ENCODE data around the gene THRB.

The THRB gene

DNA sequence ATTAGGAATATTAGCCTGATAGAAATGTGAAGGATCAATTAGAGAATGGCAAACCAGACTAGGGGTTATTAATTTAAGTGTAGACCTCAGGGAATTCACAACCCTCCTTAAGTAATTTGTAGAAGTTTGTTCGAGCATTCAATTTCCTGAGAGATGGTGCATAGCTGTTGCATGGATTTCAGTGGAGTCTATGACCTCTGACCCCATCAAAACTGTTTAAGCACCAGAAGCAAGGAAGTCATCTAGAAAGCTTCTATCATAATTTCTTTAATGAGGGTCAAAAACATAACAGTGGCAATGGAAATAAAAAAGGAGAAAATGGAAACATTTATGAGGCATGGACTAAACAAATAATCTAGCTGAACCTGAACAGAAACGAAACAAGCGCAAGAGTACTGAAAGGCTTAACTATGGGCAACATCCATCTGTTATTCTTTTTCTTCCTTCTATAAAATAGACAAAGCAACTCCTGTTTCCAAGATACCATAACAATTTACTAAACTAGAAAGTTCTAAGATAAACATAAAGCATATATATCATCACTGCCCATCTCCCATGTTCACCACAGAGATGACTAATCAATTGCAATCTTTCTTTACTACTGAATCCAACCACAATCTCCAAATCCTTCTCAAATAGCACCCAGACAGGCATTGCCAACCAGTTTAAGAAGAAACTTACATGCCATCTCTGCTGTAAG is 151.4 kb downstream of the THRB start:
- no peak for DNase-seq

DNA sequence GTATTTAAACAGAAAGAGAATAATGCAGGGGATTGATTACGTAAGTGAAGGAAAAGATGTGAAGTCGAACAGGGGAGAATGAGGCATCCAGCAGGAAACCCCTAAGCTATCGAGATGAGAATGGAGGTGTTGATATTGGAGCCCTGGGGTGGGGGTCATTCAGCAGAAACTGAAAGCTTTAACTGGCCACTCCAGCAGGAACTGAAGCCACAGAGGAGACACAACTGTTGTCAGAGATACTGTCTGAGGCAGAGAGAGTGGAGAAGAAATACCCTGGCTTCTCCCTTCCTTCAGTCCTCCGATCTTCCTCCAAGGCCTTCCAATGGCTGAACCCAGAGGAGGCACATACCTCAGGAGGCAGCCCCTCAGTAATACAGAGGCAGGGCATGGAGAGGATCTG is 152.4 kb downstream of the THRB start:
- no peak for DNase-seq

DNA sequence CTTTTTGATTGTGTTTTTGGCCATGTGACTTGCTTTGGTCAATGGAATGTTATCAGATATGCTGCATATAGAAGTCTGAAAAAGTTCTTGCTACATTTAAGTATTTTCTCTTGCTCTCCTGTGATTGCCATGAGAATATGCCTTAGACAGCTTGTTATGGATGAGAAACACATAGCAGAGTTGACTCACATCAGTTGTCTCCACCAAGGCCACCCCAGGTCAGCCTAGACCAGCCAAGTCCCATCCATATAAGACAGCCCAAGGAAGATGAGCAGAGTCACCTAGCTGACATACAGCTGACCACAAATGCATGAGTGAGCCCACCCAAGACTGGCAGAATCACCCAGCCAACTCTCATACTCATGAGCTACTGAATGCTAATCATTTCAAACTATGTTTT is 153.0 kb downstream of the THRB start:
- no peak for DNase-seq

DNA sequence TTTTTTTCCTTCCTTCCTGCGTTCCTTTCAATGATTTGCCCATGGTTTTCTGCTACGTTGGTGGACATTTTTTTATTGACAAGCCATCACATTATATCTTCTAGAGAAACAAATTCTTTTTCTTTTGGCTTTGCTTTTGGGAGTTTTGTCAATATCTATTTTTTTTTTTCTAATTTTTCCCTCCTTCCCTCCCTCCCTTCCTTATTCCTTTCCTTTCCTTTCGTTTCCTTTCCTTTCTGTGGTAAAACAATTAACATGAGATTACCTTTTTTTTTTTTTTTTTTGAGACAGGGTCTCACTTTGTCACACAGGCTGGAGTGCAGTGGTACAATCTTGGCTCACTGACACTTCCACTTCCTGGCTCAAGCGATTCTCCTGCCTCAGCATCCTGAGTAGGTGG is 153.7 kb downstream of the THRB start:
- no peak for DNase-seq

DNA sequence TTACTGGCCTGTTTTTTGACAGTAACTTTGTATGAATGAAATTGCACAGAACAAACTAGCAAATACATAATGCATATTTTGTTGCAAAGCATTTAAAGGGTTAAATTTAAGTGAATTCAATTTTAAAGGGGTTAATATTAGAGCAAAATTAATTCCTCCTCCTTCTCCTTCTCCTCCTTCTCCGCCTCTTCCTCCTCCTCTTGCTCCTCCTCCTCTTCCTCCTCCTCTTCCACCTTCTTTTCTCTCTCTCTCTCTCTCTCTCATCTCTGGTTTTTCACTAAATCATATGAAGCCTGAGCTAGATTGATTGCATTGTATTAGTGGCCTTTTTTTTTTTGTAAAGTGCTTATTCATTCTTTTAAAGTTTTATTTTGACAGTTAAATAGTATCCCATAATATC is 154.5 kb downstream of the THRB start:
- DNase-seq, result no peak

DNA sequence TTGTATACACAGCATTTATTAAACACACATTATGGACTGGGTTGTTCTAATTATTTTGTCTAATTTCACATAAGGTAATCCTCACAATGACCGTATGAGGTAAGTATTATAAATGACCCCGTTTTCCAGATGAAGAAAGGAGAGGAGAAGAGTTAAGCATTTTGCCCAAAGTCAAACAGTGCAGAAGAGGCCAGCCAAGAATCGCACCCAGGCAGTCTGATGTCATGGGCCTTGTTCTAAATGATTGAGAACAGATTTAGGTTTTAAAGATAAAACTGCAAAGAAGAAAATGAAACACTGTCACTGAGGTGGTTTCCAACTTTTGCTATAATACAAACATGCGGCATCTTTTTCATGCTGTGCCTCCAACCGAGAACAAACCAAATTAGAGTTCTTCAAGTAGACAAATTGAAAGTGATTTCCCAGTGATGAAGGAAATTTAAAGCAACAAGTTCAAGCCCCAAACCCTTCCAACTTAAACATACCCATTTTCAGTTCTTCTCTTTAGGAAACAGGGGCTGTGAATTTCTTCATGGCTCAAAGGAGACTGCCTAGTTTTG is 155.3 kb downstream of the THRB start:
- DNase-seq, result no peak

DNA sequence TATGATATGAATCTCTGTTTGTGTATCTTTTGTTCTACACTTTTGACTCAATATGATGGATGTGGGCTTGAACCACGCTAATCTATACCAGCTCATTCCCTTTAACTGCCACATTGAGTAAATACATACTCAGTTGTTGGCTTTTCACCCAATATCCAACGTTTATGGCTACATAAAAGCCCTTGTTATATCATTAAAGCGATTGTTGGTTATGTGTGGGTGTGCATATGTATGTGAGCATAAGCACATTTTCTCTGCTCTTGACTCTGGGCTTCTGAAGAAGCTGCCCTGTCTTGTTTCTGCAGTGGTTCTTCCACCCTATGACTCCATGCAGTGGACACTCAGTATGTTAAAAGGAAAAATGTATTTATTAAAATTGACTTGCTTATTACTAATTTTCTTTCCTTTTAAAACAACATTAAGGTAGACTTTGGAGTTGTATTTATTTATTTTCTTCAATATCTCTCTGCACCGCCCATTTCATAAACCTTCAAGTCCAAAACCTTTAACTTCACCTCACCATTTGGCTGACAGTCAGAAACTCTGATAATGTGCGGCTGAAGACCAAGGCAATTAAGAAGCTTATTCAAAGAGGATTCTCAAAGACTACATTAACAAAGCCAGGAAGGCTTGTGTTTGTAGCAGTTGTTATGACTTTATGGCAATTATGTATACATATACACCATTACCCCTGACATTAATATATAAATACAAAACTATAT is 156.1 kb downstream of the THRB start:
- no peak for DNase-seq

DNA sequence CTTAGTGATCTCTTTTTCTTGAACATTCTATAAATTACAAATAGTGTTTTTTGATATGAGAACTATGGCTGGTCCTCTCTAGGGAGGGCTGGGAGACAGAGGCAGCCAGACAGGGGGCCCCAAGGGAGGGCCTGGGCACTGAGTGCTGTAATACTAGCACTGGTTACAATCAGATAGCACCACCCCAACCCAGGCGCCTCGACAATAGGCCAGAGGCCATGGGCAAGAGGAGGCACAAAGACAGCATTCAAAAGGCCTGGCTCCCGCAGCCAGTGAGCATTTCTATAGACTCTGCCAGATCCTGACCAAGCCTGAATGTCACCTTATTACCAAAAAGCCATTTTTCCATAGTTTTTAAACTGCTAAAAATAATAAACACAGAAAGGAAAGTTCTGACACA is 158.5 kb downstream of the THRB start:
- no peak for DNase-seq

DNA sequence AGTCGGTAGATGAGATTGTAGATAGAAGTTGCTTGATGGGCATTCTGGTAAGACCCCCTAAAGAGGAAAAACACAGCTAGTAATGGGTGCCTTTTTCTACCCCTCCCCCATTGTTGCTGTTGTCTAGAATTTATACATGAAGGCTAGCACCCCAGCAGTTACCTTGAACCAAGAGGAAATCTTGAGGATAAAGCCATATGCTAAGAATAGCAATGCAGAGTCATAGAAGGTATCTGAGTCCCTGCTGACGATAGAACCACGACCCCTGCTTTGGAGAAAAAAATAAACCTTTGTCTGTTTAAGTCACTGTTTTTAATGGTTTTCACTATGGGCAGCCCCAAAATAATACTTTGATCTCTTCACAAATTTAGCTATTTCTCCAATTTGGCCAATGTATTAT is 162.6 kb downstream of the THRB start:
- DNase-seq, result no peak

DNA sequence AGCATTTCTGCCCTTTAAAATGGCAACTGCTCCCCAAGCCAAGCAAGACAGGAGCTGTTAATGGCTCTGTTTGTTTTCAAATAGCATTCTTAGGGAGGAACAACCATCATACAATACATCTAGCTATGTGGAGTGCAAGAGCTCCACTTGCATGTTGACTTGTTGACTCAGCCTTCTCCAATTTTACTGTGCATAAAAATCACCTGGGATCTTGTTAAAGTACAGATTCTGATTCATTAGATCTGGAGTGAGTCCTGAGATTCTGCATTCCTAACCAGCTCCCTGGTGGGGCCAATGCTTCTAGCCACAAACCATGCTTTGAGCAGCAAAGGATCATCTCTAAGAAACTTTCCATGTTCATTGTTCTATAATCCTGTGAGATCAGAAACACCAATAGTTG is 171.4 kb downstream of the THRB start:
- DNase-seq, result no peak

DNA sequence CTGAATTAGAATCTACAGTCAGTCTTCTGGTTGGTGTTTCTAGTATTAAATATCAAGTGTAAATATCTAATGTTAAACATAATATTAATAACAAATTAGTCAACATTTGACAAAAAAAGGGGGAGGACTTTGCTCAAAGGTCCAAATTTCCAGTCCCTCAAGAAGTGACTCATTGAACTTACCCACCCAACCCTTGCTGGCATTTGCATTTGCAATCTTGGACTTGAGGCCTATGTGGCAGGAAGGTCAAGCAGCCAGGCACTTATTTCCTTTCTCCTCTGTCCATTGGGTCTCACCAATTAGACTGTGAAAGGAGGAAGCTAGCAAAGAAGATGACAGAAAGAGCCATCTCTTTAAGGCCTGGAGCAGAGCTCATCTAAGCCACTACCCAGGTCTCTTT is 174.0 kb downstream of the THRB start:
- no peak for DNase-seq

DNA sequence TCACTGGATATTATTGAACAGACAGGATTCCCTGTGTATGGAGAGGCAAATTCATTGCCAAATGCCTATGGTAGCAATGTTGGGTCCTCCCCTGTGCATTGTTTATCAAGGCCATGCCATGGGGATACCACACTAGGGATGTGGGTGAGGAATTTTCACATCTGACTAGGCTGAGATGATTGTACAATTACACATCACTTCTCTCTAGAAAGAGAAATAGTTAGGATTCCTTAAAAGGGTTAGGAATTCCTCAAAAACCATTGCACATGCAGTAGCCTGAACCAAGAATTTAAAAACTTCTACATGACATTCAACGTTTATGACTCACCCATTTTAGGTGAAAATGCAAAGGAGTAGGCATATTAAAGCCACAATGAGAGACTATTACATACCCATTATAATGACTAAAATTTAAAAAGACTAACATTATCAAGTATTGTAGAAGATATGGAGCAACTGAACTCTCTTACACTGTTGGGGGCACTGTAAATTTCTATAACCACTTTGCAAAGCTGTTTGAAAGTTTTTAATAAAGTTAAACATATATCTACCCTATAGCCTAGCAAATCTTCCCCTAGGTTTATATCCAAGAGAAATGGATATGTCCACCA is 175.9 kb downstream of the THRB start:
- DNase-seq, result no peak

DNA sequence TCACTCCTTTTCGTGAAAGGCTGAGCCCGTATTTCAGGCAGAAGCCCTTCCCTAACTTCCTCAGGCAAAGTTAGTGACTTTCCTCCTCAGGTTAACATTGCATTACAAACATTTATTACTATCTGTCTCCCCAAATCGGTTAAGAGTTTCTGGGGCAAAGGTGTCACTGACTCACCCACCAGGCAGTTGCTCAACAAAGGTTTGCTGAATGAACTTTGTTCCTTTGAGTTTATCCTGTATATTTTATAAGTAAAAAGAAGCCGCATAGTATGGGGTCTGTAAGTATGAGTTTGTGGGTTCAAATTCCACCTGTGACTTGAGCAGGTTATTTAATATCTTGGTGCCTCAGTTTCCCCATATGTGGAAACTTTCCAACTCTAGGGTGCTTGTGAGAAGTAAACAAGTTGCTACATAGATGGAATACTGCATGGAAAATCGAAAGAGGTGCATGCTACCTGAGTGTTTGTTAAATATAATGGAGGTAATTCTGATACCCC is 177.7 kb downstream of the THRB start:
- DNase-seq, result no peak

DNA sequence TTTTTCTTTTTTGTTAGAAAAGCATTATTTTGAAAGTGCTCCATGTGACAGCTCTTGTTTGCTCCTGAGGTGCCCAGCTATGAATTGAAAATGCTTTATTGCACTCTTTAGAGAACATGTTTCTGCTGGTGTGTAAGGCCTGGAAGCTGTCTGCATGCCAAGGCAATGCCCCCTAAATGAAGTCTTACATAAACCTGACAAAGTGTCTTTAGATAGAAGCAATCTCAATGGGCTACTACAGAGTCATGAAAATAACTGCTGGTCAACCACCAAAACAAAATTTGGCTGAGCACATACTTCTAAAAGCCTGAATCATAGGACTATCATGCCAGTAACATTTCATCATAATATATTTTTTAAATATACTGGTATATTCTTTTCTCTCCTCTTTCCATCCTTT is 178.7 kb downstream of the THRB start:
- DNase-seq, result no peak

DNA sequence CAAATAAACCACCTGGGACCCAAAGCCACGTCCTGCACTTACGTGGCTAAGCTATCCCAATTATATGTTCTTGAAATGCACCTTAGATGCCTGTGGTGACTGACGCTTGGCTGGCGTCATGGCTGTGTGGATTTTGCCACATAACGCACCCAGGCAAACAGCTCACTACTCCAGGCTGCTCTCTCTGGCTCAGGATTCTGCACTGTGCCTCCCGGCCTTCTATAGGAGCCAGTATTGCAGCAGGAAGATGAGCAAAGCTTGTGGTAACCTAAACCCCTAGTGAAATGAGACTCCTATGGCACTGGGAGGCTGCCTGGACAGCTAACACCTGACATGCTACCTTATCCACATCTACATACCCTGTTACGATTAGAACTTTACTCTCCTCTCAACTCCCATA is 179.3 kb downstream of the THRB start:
- no peak for DNase-seq

DNA sequence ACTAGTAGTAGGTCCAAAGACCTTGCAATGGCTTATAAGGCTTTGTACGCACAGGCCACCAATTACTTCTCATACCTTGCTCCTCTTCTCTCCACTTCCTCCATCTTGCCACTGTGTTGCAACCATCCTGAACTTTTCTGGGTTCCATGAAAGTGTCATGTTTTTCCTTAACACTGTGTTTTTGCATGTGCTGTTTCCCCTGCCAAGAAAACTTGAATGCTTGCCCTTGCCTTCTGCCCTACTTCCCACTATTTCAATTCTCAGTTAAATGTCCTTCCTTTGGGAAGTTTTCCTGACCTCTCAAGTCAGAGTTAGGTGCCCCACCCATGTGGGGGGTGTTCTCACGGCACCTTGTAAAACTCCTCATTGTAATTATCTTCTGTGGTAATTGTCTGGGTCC is 182.8 kb downstream of the THRB start:
- no peak for DNase-seq

DNA sequence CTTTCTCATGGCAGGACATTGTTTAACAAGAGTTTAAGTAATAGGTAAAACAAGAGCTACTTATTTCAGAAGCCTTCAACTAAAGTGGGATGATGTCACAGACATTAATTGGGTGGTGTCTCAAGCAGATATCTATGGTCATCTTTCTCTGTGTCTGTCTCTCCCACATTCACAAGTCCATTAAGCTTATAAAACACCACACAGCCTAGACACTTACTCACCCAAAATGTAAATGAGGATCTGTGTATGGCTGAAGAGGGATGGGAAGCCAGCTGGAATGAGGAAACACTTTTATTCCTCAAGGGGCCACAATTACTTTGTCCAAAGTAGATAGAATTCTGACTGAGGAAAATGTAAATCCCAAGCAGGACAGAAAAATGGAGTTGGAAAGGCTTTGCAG is 183.8 kb downstream of the THRB start:
- DNase-seq, result no peak

DNA sequence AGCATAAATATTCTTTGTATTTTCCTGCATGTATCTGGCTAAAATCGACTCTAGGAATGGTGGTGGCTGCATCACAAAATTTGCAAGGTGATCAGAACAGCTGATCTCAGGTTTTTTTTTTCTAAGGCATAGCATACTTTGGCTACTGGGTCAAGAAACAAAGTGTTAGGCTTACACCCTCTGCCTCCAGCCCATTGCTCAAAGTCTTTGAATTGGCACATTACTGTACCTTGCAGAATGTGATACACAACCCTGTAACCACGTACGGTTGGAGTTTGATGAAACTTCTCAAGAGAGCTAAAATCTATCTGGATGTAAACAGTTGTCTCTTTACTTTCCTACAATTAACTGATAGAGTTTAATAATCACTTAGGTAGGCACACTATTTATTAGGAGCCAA is 188.1 kb downstream of the THRB start:
- no peak for DNase-seq

DNA sequence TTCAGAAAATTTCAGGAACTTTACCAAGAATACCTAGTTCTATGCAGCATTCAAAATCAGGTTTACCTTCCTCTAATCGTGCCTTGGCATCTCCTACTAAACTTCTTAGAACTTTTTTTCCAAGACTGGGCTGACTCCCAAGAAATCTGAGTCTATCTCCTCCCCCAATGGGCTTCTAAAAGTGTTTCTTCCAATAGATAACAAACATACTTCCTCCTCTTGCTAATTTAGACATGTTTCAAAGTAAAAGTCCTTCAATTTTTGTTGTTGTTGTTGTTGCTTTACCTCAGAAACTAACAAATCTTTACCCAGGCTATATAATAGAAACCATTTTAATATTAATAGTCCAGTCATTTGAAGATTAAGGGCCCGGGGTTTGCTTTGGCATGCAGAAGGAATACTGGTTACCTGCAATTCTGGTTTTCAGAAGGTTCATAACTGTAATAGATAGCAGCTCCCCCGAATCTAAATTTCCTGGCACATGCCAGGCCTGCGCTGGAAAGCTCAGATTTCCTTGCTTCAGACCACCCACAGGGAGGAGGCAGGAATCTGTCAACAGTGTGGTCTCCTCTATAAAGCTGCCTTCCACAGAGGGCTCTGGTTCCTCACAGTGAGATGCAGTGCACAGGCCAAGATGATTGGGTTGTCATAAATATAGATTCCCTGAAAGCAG is 188.7 kb downstream of the THRB start:
- DNase-seq, result peak; percentile 1

DNA sequence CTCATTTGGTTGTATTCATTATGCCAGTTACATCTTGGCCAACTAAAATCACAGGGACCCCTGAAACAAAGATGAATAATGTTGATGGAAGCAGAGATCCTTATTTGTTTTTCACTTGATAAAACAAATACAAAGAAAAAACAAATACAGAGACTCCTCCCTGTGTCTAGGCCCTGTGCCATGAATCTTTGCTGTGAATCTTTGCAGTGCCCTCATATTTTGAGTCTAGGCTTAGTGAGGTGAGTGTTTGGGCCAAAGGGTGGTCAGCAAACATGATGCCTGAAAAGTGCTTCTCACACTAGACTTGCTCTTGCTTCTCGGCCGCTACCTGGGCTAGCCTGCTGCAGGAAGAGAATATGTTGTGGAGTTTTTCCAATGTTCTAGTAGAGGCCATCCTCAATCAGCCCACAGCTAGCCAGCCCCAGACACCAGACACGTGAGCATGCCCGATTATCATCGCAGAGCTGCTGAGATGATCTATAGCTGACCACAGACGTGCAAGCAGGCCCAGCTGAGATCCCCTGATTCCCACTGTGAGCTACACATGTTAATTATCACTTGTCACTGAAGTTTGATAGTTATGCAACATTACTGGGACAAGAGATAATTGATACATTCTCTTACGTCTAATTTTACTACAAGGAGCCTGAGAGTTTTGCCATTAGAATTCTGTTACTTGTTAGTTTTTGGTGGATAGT is 191.4 kb downstream of the THRB start:
- no peak for DNase-seq

DNA sequence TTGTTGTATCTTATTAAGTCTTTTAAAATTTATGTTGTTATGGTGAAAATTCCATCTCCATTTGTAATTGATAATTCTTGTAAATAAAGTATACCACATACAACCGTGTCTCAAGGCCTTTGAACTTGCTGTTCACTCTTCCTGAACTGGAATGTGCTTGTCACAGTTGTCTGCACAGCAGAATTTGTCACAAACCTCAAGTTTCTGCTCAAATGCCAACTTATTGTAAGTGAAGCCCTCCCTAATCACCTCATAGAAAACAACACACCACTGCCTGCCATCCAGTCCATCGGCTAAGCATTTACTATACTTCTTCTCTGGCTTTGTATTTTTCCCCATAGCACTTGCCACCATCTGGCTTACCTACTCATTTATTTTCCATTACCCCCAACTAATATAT is 192.3 kb downstream of the THRB start:
- DNase-seq, result no peak

DNA sequence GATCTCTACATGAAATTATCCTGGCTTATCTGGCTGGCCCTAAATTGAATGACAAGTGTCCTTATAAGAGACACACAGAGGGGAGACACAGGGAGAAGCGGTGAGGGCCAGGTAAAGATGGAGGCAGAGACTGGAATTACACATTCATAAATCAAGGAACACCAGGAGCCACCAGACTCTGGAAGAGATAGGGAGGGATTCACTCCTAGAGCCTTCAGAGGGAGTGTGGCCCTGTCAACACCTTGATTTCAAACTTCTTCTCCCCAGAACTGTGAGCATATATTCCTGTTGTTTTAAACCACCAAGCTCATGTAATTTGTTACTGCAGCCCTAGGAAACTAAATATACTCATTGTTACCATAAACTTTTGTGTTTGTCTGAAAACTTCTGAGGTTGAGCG is 193.7 kb downstream of the THRB start:
- no peak for DNase-seq
